Measurements from ENCODE around the gene WRNIP1.
A peak's percentile ranks its signal among the peaks of the same experiment; 100 is the strongest.

Gene WRNIP1

GRCh38 chr6:2810092-2810671, 45.0 kb downstream of the WRNIP1 start:
- no peak for DNase-seq

- no peak for DNase-seq
Observed at GRCh38 chr6:2812695-2813094, 47.5 kb downstream of the WRNIP1 start.

DNA sequence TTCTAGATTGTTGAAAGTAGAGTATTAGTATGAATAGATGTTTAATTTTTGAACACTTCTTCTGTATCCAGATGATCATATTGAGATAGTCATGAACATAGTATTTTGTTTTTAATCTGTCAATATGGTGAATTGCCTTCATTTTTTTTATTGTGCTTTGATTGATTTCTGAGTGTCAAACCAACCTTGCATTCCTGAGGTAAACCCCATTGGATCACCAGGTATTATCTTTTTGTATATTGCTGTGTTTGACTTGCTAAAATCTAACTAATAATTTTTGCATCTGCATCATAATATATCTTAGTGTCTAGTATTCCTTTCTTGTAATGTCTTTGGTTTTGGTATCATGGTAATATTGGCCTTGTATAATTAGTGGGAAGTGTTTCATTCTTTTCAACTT, 51.0 kb downstream of the WRNIP1 start:
- DNase-seq = no peak

- DNase-seq = no peak
Observed at GRCh38 chr6:2817903-2818443, 52.8 kb downstream of the WRNIP1 start.

DNA sequence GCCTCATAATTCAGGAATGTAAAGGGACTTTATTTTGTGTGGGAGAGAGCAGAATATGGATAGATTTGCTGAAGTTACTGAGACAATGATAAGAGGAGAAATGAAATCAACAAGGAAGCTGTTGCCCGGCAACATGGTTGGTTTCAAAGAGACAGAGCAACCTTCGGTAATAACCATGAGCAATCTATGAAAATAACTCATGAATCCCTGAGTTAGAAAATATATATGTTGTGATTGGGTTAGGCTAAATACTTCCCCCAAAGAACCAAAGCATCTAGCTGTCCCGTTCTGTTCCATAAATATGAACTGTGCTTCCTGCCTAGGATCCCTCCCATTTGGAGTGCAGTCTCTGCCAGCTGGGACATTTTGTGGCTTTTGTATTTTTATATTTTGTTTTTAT, 53.4 kb downstream of the WRNIP1 start:
- DNase-seq = peak in 1 of 2 donors; percentile 42

DNA sequence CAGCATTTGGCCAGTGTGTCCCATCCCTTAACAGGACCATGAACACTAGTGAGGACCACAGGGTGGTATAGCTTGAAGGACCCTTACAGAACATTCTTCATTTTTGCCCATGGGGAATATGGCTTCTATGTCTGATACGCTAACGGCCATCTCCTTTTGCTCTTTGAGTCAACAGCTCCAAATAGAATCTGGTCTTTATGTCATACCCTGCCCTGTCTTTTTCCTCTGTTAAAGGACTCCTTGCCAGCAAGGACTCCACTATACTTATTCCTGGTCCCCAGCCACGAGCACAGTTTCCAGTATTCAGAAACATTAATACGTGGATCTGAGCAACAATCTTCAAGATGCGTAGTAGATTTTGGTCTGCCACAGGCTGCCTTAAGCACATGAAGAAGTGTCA, 53.9 kb downstream of the WRNIP1 start:
- DNase-seq = no peak

DNA sequence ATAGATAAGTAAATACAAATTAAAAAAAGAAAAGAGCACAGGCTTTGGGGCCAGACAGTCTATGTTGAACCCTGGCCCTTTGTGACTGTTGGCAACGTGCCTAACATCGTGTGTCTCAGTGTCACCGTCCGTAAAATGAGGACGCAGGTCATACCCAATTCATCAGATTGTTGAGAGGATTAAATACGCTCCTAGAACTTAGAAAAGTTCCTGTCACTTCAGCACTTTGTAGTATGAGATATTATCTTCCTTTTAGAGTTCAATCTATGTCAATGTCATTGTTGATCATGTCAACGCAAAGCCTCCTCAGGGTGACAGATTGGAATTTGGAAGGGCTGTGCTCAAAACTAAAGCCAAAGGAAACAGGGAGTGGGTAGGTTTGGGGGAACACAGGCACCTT, 54.8 kb downstream of the WRNIP1 start:
- no peak for DNase-seq

DNA sequence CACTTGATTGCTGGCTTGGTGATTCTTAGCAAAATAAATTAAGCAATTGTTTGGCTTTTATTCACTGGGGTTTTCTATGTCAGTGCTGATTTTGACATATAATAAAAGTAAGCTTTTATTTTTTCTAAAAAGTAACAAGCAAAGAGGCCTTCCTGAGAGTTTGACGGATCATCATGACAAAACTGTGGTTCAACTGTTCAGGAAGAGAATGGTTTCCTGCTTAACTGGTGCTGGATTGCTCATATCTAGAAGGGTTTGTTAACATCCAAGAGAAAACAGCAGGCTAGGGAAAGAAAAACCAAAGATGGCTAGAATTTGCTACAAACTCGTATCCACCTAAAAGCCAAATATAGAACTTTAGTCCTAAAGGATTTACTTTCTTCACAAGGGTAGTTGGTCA, 55.2 kb downstream of the WRNIP1 start:
- peak in 1 of 2 donors; percentile 87 for DNase-seq

- DNase-seq = no peak
Observed at GRCh38 chr6:2821554-2821953, 56.4 kb downstream of the WRNIP1 start.

- DNase-seq = no peak
Observed at GRCh38 chr6:2823104-2823850, 58.1 kb downstream of the WRNIP1 start.

GRCh38 chr6:2826131-2826530, 60.9 kb downstream of the WRNIP1 start:
- no peak for DNase-seq

DNA sequence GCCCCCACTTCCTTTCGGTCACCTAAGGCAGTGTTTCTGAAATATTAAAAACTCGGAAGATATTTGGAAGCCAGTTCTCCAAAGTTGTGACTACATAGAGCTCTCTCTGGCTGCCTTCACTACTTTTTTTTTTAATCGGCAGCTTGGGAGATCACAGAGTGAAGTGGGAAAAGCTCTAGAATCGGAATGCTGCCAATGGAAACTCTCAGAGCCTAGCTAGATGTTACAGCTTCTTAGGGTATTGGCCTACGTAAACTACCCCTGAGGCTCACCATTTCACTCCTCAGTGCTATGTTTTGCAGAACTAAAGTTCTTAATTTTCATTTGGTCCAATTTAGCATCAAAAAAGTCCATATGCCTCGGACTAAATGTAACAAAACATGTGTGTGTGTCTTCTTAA, 61.9 kb downstream of the WRNIP1 start:
- DNase-seq = no peak

GRCh38 chr6:2828629-2829028, 63.4 kb downstream of the WRNIP1 start:
- DNase-seq = no peak

DNA sequence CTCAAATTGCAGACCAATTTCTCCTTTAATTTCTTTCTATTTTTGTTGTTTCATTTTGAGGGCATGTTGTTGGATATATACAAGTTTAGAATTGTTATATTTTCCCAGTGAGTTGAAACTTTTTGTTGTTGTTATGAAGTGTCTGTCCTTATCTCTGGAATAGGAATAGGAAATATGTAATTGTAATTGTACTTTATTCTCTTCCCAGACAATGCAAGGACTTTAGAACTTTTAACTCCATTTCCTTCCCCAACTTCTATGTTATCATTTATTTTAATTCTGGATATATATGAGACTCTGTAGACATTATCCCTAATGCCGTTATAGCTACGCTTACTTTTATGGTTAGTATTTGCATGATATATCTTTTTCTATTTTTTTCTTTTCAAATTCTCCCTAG, 64.1 kb downstream of the WRNIP1 start:
- DNase-seq = no peak

DNA sequence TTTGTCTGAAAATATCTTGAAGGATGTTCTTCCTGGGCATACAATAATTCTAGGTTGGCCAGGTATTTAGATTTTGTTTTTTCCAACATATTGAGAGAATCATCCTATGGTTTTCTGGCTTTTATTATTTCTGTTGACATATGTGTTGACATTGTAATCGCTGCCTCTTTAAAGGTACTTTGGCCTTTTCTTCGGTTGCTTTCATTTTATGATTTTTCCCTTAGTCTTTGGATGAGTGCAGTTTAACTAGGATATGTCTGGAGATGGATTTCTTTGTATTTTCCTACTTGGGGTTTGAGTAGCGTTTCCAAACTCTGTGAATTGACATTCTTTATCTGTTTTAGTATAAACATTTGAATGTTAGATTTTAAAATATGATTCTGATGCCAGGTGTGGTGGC, 65.0 kb downstream of the WRNIP1 start:
- DNase-seq = no peak

DNA sequence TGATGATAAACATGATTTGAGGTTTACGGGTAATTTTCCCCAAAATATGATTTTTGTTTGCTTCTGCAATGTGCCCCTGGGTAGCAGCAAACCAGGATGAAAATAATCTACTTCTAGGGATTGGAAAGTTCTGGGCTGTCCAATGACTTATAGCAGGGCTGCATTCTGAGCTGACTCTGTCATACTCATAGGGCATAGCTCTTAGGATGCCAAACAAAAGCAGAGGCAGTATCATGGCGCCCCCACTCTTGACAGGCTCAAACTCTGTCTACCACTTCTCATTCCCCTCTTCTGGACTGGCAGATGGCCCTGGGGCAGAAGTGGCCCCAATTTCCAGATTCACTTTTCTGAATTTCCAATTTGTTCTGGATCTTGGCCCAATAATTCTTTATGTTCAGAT, 66.2 kb downstream of the WRNIP1 start:
- DNase-seq = no peak

DNA sequence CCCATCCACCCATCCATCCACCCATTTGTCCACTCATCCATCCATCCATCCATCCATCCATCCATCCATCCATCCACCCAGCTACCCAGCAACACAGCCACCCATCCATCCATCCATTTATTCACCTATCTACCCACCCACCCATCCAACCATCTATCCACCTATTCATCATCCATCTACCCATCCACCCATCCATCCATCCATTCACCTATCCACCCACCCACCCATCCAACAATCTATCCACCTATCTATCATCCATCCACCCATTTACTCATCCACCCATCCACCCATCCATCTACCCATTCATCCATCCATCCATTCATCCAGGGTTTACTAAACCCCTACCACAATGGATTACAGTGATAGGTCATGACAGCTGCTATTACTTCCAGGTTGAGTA, 69.1 kb downstream of the WRNIP1 start:
- no peak for DNase-seq

Data from bone marrow (tissue), 2 donors.